ENCODE results near the gene CTSZ. TPM values are rescaled to one million over a fixed set of nuclear protein-coding genes. Genes with fewer than 3 reads are reported as not detected.

The CTSZ gene
- total RNA-seq, 1 experiment from 2014 or later, result 37.6 TPM

DNA sequence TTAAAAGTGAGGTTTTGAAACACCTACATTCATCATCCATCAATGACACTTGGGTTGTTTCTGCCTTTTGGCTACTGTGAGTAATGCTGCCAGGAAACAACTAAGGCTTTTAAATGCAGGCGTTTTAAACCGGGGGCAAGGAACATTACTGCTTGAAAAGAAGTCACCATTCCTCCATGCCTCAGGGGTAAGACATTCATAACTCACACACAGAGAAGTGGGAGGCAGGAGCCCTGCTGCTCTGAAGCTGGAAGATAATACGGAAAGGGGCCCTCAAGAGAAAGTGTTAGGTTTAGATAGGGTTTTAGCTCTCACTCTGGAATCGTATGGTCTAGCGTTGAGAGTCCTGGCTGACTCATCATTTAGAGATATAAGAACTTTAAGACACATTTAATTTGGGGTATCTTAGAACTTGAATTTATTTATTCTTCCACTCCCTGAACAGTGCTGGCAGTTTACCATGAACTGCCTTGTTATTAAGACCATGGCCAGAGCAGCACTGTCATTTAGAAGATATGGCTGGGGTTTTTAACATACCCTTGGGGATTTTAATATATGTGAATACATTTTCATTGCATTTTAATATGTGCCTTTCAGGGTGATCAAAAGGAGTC lies 14.0 kb upstream of the CTSZ start:
- H4K8ac ChIP-seq (replicated peaks; ENCODE audit: insufficient read length, low read depth, low read length), result no peak overlapping the region
- no peak overlapping the region for H2BK5ac ChIP-seq (ENCODE audit: insufficient read length, low read length)
- no peak overlapping the region for H3K56ac ChIP-seq (ENCODE audit: insufficient read length, low read depth, low read length)
- no peak overlapping the region for H3T11ph ChIP-seq (ENCODE audit: low read length)
- H3K27me3 ChIP-seq (ENCODE audit: insufficient read depth, low read length), result no peaks in the 10 kb centered on the region
- H3K4me1 Mint-ChIP-seq, result peaks cover 24 to 25% of the 10 kb centered on the region in 2 experiments
- peaks cover 10 to 33% (median 29%) of the 10 kb centered on the region in 3 experiments; a peak in 6 of 7 replicates for H3K36me3 Mint-ChIP-seq (ENCODE audit: insufficient read depth in 1 of 3, low read depth in 3 of 3)
- no peaks in the 10 kb centered on the region for H3K23me2 ChIP-seq (ENCODE audit: insufficient read length, low read depth, low read length, poor library complexity, severe bottlenecking)
- no peak overlapping the region for H3K18ac ChIP-seq (ENCODE audit: insufficient read length, low read depth, low read length)
- TF ChIP-seq CTCF (conservative IDR thresholded peaks at IDR 0.05), result no peak
- no peaks in the 10 kb centered on the region for H3K79me1 ChIP-seq (ENCODE audit: insufficient read depth, low read depth, low read length, poor library complexity, severe bottlenecking)
- no peak overlapping the region for H3K9ac ChIP-seq (ENCODE audit: extremely low read depth, insufficient read length, low read length)
- no peak overlapping the region for H2AFZ ChIP-seq (ENCODE audit: low read length)
- H2BK12ac ChIP-seq (ENCODE audit: insufficient read length, low read depth, low read length), result no peak overlapping the region
- H3K79me2 ChIP-seq (ENCODE audit: insufficient read depth, low read length), result no peaks in the 10 kb centered on the region
- no peaks in the 10 kb centered on the region for H3K9me3 ChIP-seq (ENCODE audit: control insufficient read depth, low read depth, low read length)
- H3K9me3 Mint-ChIP-seq, result no peaks in the 10 kb centered on the region
- DNase-seq, result no peak
- H2AK5ac ChIP-seq (ENCODE audit: insufficient read length, low read length), result no peak overlapping the region
- H3K23ac ChIP-seq (ENCODE audit: insufficient read length, low read depth, low read length), result no peak overlapping the region
- no CpG with 5 or more reads among the region's 5 CpGs for WGBS (ENCODE audit: extremely low coverage, insufficient read length, low lambda C conversion rate)
- peak overlapping the region in 1 of 3 experiments; percentile 54; a peak in 1 of 7 replicates for H3K27ac Mint-ChIP-seq
- H2BK20ac ChIP-seq (ENCODE audit: low read depth, low read length, poor library complexity, severe bottlenecking), result no peak overlapping the region
- no peak overlapping the region for H3K27ac ChIP-seq (ENCODE audit: insufficient read length, low read depth, low read length)
- H4K5ac ChIP-seq (ENCODE audit: insufficient read length, low read depth, low read length), result no peak overlapping the region
- H4K20me1 ChIP-seq (ENCODE audit: control insufficient read depth, insufficient read depth, insufficient read length), result no peaks in the 10 kb centered on the region
- no peak overlapping the region for H3K4me3 Mint-ChIP-seq
- no peak overlapping the region for H3K4ac ChIP-seq (ENCODE audit: low read depth, low read length)
- H3K14ac ChIP-seq (ENCODE audit: insufficient read depth, low read length), result no peak overlapping the region
- no peak overlapping the region for H2BK15ac ChIP-seq (ENCODE audit: low read depth, low read length)
- no peak overlapping the region for H2BK120ac ChIP-seq (ENCODE audit: low read depth, low read length, poor library complexity, severe bottlenecking)
- no peak overlapping the region for H3K4me2 ChIP-seq (ENCODE audit: insufficient read depth, insufficient read length, low read length)
- H3K4me1 ChIP-seq (ENCODE audit: insufficient read depth, low read length), result no peaks in the 10 kb centered on the region
- peaks cover 5% of the 10 kb centered on the region for H3K27me3 Mint-ChIP-seq (ENCODE audit: low read depth)
- no peak overlapping the region for H4K91ac ChIP-seq (ENCODE audit: insufficient read length, low read depth, low read length)

Measured in H9 (cell line).